ENCODE measurements around the gene AHDC1.

GRCh38 chr1:27643600-27644368, 39.8 kb upstream of the AHDC1 start:
- TF ChIP-seq CTCF (optimal IDR thresholded peaks at IDR 0.05 in 1 of 3, IDR thresholded peaks at IDR 0.05 in 1 of 3, conservative IDR thresholded peaks at IDR 0.05 in 1 of 3; ENCODE audit: extremely low read depth in 1 of 3, insufficient read depth in 2 of 3, low read length in 3 of 3) (peak; percentile 71 to 93 (median 82)), EZH2 (IDR thresholded peaks at IDR 0.05; ENCODE audit: low read length) (no peak)
